ENCODE results near the gene NOC3L. TPM values are rescaled to one million over a fixed set of nuclear protein-coding genes. Genes with fewer than 3 reads are reported as not detected.

NOC3L gene
- total RNA-seq, 4 donors from 2014 or later = 10.3 to 14.5 (median 12.5) TPM

- intact Hi-C loops (cut with DNase I; ENCODE audit: low total_unique reads) = no loop called here
- ATAC-seq = no peak
Observed at GRCh38 chr10:94407668-94408067, 44.9 kb upstream of the NOC3L start.

GRCh38 chr10:94405406-94405805, 42.7 kb upstream of the NOC3L start:
- H3K27me3 ChIP-seq = no peaks in the 10 kb centered on the region
- H3K27ac ChIP-seq = no peak overlapping the region
- DNase-seq (no peak), ATAC-seq (no peak)
- TF ChIP-seq CTCF (IDR thresholded peaks at IDR 0.05 in 4 of 5, conservative IDR thresholded peaks at IDR 0.05 in 1 of 5) (no peak), POLR2A (IDR thresholded peaks at IDR 0.05) (no peak)
- in situ Hi-C loops (cut with MboI; ENCODE audit: low sequenced_read_pairs in 4 of 4) (no loop called here), intact Hi-C loops (cut with DNase I; ENCODE audit: low total_unique reads) (no loop called here)
- H3K4me1 ChIP-seq = peaks cover 30 to 32% of the 10 kb centered on the region in 2 donors
- H3K9me3 ChIP-seq = no peaks in the 10 kb centered on the region
- peak overlapping the region in 1 of 4 donors; percentile 83 for H3K4me3 ChIP-seq
- no peaks in the 10 kb centered on the region for H3K36me3 ChIP-seq

More at GRCh38 chr10:94407668-94408067, 44.9 kb upstream of the NOC3L start:
- in situ Hi-C loops (cut with MboI; ENCODE audit: low sequenced_read_pairs in 4 of 4) = no loop called here
- H3K4me1 ChIP-seq = peaks cover 30 to 32% of the 10 kb centered on the region in 2 donors
- DNase-seq = no peak
- no peak overlapping the region for H3K27ac ChIP-seq
- no peaks in the 10 kb centered on the region for H3K36me3 ChIP-seq
- H3K9me3 ChIP-seq = no peaks in the 10 kb centered on the region
- no peaks in the 10 kb centered on the region for H3K27me3 ChIP-seq
- H3K4me3 ChIP-seq = no peak overlapping the region
- TF ChIP-seq POLR2A (IDR thresholded peaks at IDR 0.05) (no peak), CTCF (IDR thresholded peaks at IDR 0.05 in 4 of 5, conservative IDR thresholded peaks at IDR 0.05 in 1 of 5) (no peak)

- H3K36me3 ChIP-seq = no peaks in the 10 kb centered on the region
- H3K4me3 ChIP-seq = peak overlapping the region; percentile 70 to 95 (median 82)
- TF ChIP-seq CTCF (IDR thresholded peaks at IDR 0.05 in 4 of 5, conservative IDR thresholded peaks at IDR 0.05 in 1 of 5) (no peak), POLR2A (IDR thresholded peaks at IDR 0.05) (peak; percentile 32 to 38)
- in situ Hi-C loops (cut with MboI; ENCODE audit: low sequenced_read_pairs in 4 of 4) (no loop called here), intact Hi-C loops (cut with DNase I; ENCODE audit: low total_unique reads) (loop anchor here (5.0 kb wide), 2 partner anchors 39 to 401 kb away; no protein-coding TSS in a partner anchor)
- H3K9me3 ChIP-seq = no peaks in the 10 kb centered on the region
- DNase-seq (peak; percentile 30 to 35), ATAC-seq (peak; percentile 42 to 46)
- peak overlapping the region; percentile 87 to 97 (median 90) for H3K27ac ChIP-seq
- peaks cover 0 to 6% (median 0%) of the 10 kb centered on the region in 3 donors for H3K27me3 ChIP-seq
- peaks cover 23% of the 10 kb centered on the region in 2 donors for H3K4me1 ChIP-seq
Observed at GRCh38 chr10:94403380-94404213, 40.9 kb upstream of the NOC3L start.

- Histone ChIP-seq H3K27ac (peak overlapping the region; percentile 87 to 97 (median 90)), H3K9me3 (no peaks in the 10 kb centered on the region), H3K36me3 (no peaks in the 10 kb centered on the region), H3K27me3 (peaks cover 0 to 6% (median 0%) of the 10 kb centered on the region in 3 donors), H3K4me3 (peak overlapping the region; percentile 70 to 95 (median 82)), H3K4me1 (peaks cover 21% of the 10 kb centered on the region in 2 donors)
- DNase-seq = peak in 1 of 2 donors; percentile 14
- intact Hi-C loops (cut with DNase I; ENCODE audit: low total_unique reads) (loop anchor here (1.0 to 5.0 kb wide), 3 partner anchors 39 to 401 kb away; partner anchors contain the start of gene NOC3L), in situ Hi-C loops (cut with MboI; ENCODE audit: low sequenced_read_pairs in 4 of 4) (no loop called here)
- TF ChIP-seq CTCF (IDR thresholded peaks at IDR 0.05 in 4 of 5, conservative IDR thresholded peaks at IDR 0.05 in 1 of 5) (no peak), POLR2A (IDR thresholded peaks at IDR 0.05) (no peak)
- peak; percentile 44 to 50 for ATAC-seq
Observed at GRCh38 chr10:94402843-94403379, 40.2 kb upstream of the NOC3L start.
